Testis (tissue), 3 donors: ENCODE measurements around the gene ETFA. TPM values are rescaled to one million over a fixed set of nuclear protein-coding genes. Genes with fewer than 3 reads are reported as not detected.

ENCODE experiments used
- DNase-seq: peaks from one replicate; pipeline ENCODE4 v3.0.0-alpha.2; 2019
- H3K27ac ChIP-seq, 2 donors: fragments of 200-600 bp; sonication (generic); one replicate each; pipeline ENCODE4 v1.5.1; 2019
- H3K27me3 ChIP-seq: fragments of 200-600 bp; sonication (generic); one replicate; pipeline ENCODE4 v1.5.1; 2019
- H3K36me3 ChIP-seq: fragments of 200-600 bp; sonication (generic); one replicate; pipeline ENCODE4 v1.5.1; 2017; ENCODE audit warnings: low read depth; ENCODE audit errors: missing control alignments
- H3K4me1 ChIP-seq: fragments of 200-600 bp; sonication (generic); one replicate; pipeline ENCODE4 v1.5.1; 2019
- H3K4me3 ChIP-seq, 2 donors: fragments of 200-600 bp; sonication (generic); one replicate each; pipeline ENCODE4 v1.5.1; 2017 to 2019
- H3K9me3 ChIP-seq: fragments of 200-600 bp; sonication (generic); one replicate; pipeline ENCODE4 v1.5.1; 2017
- POLR2A ChIP-seq: fragments of 450-650 bp; IDR thresholded peaks from one replicate; pipeline ENCODE4 v1.6.1; 2017; ENCODE audit warnings: antibody characterized with exemption, mild to moderate bottlenecking, moderate library complexity
- WGBS, 2 donors: methylation state at CpG; one replicate each; pipeline ENCODE4 v1.1.5; 2018; 5-methylcytosine and 5-hydroxymethylcytosine counted together
- intact Hi-C: fragments of 100-400 bp; cut with DNase I; formaldehyde crosslinking; loops from one replicate; pipeline ENCODE4 v1.15.1; 2023; ENCODE audit warnings: low total_unique reads
- polyA plus RNA-seq: library from polyadenylated mRNA; stranded (reverse); fragments of 350-450 nt; fragmentation: Illumina TruSeq; extraction: RNeasy Lipid Tissue Mini Kit (QIAGEN cat#74804); gene quantifications from one replicate; pipeline ENCODE4 v1.2.3, GENCODE V29; 2014; ENCODE audit warnings: low read depth, low replicate concordance; ENCODE audit not compliant: insufficient read depth
- total RNA-seq, 2 donors: library from RNA; depleted of rRNA; stranded (reverse); fragments of >200 nt; gene quantifications; one replicate each; pipeline ENCODE4 v1.2.3, GENCODE V29; 2016
- TF ChIP-seq, protein P1 (sequence below), 3 experiments: fragments of 450-650 bp in 2 of 3; fragments of 200-600 bp in 1 of 3; sonication (generic) in 1 of 3; IDR thresholded peaks; one replicate each; pipeline ENCODE4 v1.5.1; 2016 to 2019; ENCODE audit warnings: antibody characterized with exemption in 3 of 3, mild to moderate bottlenecking in 2 of 3, moderate library complexity in 1 of 3

ETFA gene
- total and polyA plus RNA-seq, 3 donors from 2014 or later: 58.3 to 72.7 (median 72.1) TPM

DNA sequence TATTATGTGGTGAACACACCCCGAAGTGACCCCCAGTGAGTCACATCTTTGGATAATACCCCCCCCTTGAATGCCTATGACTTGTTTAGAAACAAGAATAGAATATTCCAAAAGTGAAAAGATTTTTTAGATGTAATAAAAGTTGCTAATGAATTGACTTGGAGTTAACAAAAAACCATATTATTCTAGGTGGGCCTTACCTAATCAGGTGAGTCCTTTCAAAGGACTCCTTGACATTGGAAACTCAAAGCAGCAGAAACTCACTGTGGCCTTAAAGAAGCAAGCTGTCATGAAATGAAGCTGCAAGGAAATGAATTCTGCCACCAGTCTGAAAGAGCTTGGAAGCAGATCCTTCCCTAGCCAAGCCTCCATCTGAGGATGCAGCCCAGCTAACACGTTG is 14.4 kb upstream of the ETFA start:
- DNase-seq: no peak
- WGBS, 2 donors: 71 to 72% methylated on average over 2 of the region's 2 CpGs
- Histone ChIP-seq H3K27me3 (no peaks in the 10 kb centered on the region), H3K9me3 (no peaks in the 10 kb centered on the region), H3K4me3 (no peak overlapping the region), H3K4me1 (no peaks in the 10 kb centered on the region), H3K36me3 (no peaks in the 10 kb centered on the region), H3K27ac (no peak overlapping the region)
- intact Hi-C loops: no loop called here
- TF ChIP-seq POLR2A: no peak
- TF ChIP-seq, protein P1, sequence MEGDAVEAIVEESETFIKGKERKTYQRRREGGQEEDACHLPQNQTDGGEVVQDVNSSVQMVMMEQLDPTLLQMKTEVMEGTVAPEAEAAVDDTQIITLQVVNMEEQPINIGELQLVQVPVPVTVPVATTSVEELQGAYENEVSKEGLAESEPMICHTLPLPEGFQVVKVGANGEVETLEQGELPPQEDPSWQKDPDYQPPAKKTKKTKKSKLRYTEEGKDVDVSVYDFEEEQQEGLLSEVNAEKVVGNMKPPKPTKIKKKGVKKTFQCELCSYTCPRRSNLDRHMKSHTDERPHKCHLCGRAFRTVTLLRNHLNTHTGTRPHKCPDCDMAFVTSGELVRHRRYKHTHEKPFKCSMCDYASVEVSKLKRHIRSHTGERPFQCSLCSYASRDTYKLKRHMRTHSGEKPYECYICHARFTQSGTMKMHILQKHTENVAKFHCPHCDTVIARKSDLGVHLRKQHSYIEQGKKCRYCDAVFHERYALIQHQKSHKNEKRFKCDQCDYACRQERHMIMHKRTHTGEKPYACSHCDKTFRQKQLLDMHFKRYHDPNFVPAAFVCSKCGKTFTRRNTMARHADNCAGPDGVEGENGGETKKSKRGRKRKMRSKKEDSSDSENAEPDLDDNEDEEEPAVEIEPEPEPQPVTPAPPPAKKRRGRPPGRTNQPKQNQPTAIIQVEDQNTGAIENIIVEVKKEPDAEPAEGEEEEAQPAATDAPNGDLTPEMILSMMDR (IDR thresholded peaks at IDR 0.05): no peak

- H3K27ac ChIP-seq: no peak overlapping the region
- no peaks in the 10 kb centered on the region for H3K4me1 ChIP-seq
- no peaks in the 10 kb centered on the region for H3K27me3 ChIP-seq
- 49 to 59% methylated on average over 3 of the region's 3 CpGs for WGBS, 2 donors
- H3K4me3 ChIP-seq: no peak overlapping the region
- no peaks in the 10 kb centered on the region for H3K36me3 ChIP-seq
- DNase-seq: no peak
- no peaks in the 10 kb centered on the region for H3K9me3 ChIP-seq
- TF ChIP-seq POLR2A: no peak
- TF ChIP-seq, protein P1 (IDR thresholded peaks at IDR 0.05): no peak
- intact Hi-C loops: no loop called here
Measured at GRCh38 chr15:76324066-76324465, 12.8 kb upstream of the ETFA start.

DNA sequence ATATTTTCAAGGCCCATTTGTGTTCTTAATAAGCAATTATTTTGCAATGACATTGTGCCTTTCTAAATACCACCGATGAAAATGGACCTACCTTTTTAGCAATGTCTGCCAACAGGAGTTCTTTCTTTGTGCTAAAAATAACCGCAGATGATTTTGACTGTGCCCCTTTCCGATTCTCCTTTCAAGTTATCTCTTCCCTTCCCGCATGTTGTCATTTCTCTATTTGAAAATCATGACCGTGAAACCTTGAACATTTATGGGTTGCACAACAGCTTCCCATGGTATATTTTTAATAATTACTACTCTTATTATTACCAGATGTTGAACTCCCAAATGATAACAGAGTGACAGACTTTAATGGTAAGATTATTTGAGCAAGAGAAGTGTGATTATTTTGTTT is 10.3 kb upstream of the ETFA start:
- H3K9me3 ChIP-seq: no peaks in the 10 kb centered on the region
- H3K36me3 ChIP-seq: no peaks in the 10 kb centered on the region
- no peak overlapping the region for H3K4me3 ChIP-seq
- intact Hi-C loops: no loop called here
- TF ChIP-seq, protein P1 (IDR thresholded peaks at IDR 0.05): no peak
- no peak for TF ChIP-seq POLR2A
- no peaks in the 10 kb centered on the region for H3K27me3 ChIP-seq
- H3K27ac ChIP-seq: no peak overlapping the region
- 70 to 74% methylated on average over 5 of the region's 5 CpGs for WGBS, 2 donors
- DNase-seq: no peak
- H3K4me1 ChIP-seq: no peaks in the 10 kb centered on the region

GRCh38 chr15:76321171-76321570 is 9.9 kb upstream of the ETFA start:
- no peaks in the 10 kb centered on the region for H3K27me3 ChIP-seq
- no peaks in the 10 kb centered on the region for H3K4me1 ChIP-seq
- H3K4me3 ChIP-seq: no peak overlapping the region
- WGBS, 2 donors: 71 to 73% methylated on average over 9 to 10 of the region's 10 CpGs
- TF ChIP-seq, protein P1 (IDR thresholded peaks at IDR 0.05): no peak
- TF ChIP-seq POLR2A: no peak
- DNase-seq: no peak
- no peaks in the 10 kb centered on the region for H3K9me3 ChIP-seq
- H3K27ac ChIP-seq: no peak overlapping the region
- H3K36me3 ChIP-seq: no peaks in the 10 kb centered on the region
- intact Hi-C loops: no loop called here

DNA sequence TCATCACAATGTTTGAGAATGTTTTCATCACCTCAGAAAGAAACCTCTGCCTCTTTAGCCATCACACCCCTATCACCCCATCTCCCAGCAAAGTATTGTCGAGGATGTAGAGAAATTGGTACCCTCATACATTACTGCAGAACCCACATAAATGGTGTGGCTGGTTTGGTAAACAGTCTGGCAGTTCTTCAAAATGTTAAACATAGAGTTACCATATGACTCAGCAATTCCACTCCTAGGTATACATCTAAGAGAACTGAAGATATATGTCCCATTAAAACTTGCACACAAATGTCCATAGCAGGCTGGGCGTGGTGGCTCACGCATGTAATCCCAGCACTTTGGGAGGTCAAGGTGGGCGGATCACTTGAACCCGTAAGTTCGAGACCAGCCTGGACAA is 8.7 kb upstream of the ETFA start:
- intact Hi-C loops: no loop called here
- WGBS, 2 donors: 89 to 92% methylated on average over 6 of the region's 6 CpGs
- H3K27me3 ChIP-seq: no peaks in the 10 kb centered on the region

More for the DNA sequence above, 8.7 kb upstream of the ETFA start:
- DNase-seq: no peak
- TF ChIP-seq, protein P1 (IDR thresholded peaks at IDR 0.05): no peak
- no peak for TF ChIP-seq POLR2A
- H3K27ac ChIP-seq: no peak overlapping the region
- H3K4me1 ChIP-seq: no peaks in the 10 kb centered on the region
- no peaks in the 10 kb centered on the region for H3K36me3 ChIP-seq
- H3K9me3 ChIP-seq: no peaks in the 10 kb centered on the region
- no peak overlapping the region for H3K4me3 ChIP-seq
